ENCODE results near the gene LTBP1.

DNA sequence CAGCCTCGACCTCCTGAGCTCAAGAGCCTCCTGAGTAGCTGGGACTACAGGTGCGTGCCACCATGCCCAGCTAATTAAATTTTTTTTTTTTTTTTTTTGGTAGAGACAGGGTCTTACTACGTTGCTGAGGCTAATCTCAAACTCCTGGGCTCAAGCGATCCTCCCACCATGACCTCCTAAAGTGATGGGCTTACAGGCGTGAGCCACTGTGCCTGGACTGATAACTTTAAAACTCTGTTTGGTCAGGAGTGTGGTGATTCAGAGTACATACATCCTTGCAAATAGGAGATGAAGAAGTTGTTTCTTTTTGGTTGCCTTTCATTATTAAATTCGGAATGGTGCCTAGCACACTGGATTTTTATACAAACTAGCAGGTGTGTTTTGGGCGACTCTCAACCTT, 73.0 kb downstream of the LTBP1 start:
- TF ChIP-seq, protein P1, sequence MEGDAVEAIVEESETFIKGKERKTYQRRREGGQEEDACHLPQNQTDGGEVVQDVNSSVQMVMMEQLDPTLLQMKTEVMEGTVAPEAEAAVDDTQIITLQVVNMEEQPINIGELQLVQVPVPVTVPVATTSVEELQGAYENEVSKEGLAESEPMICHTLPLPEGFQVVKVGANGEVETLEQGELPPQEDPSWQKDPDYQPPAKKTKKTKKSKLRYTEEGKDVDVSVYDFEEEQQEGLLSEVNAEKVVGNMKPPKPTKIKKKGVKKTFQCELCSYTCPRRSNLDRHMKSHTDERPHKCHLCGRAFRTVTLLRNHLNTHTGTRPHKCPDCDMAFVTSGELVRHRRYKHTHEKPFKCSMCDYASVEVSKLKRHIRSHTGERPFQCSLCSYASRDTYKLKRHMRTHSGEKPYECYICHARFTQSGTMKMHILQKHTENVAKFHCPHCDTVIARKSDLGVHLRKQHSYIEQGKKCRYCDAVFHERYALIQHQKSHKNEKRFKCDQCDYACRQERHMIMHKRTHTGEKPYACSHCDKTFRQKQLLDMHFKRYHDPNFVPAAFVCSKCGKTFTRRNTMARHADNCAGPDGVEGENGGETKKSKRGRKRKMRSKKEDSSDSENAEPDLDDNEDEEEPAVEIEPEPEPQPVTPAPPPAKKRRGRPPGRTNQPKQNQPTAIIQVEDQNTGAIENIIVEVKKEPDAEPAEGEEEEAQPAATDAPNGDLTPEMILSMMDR (IDR thresholded peaks at IDR 0.05): no peak
- no peak for TF ChIP-seq EP300 (IDR thresholded peaks at IDR 0.05; ENCODE audit: low read depth)

All from transverse colon (tissue), 3 donors.